ENCODE data around the gene SELENOV.
A peak's percentile ranks its signal among the peaks of the same experiment; 100 is the strongest.

Gene SELENOV

GRCh38 chr19:39494661-39495060, 20.3 kb upstream of the SELENOV start:
- no peak for DNase-seq (ENCODE audit: low read depth)
- no peak for TF ChIP-seq CTCF (IDR thresholded peaks at IDR 0.05; ENCODE audit: control insufficient read depth, extremely low read depth, insufficient read depth)
- H3K4me3 ChIP-seq (ENCODE audit: low read depth, low read length), result no peak overlapping the region

GRCh38 chr19:39496063-39496462, 18.9 kb upstream of the SELENOV start:
- DNase-seq (ENCODE audit: low read depth), result no peak
- no peak overlapping the region for H3K4me3 ChIP-seq (ENCODE audit: low read depth, low read length)
- no peak for TF ChIP-seq CTCF (IDR thresholded peaks at IDR 0.05; ENCODE audit: control insufficient read depth, extremely low read depth, insufficient read depth)

GRCh38 chr19:39497701-39497995, 17.3 kb upstream of the SELENOV start:
- DNase-seq (ENCODE audit: low read depth), result no peak
- TF ChIP-seq CTCF (IDR thresholded peaks at IDR 0.05; ENCODE audit: control insufficient read depth, extremely low read depth, insufficient read depth), result no peak
- no peak overlapping the region for H3K4me3 ChIP-seq (ENCODE audit: low read depth, low read length)

GRCh38 chr19:39497996-39498797, 16.7 kb upstream of the SELENOV start:
- TF ChIP-seq CTCF (IDR thresholded peaks at IDR 0.05; ENCODE audit: control insufficient read depth, extremely low read depth, insufficient read depth), result peak; percentile 32
- H3K4me3 ChIP-seq (ENCODE audit: low read depth, low read length), result no peak overlapping the region
- no peak for DNase-seq (ENCODE audit: low read depth)

- no peak for TF ChIP-seq CTCF (IDR thresholded peaks at IDR 0.05; ENCODE audit: control insufficient read depth, extremely low read depth, insufficient read depth)
- DNase-seq (ENCODE audit: low read depth), result no peak
- H3K4me3 ChIP-seq (ENCODE audit: low read depth, low read length), result no peak within 1 kb of the TSS
Observed at GRCh38 chr19:39498798-39499642, 15.9 kb upstream of the SELENOV start, which contains the start of gene DLL3. TSS of gene DLL3 (plus strand) at chr19:39498947. CDS start at chr19:39498975, 28 bp downstream.

GRCh38 chr19:39499932-39500331, 15.0 kb upstream of the SELENOV start:
- no peak for DNase-seq (ENCODE audit: low read depth)
- H3K4me3 ChIP-seq (ENCODE audit: low read depth, low read length), result no peak overlapping the region
- no peak for TF ChIP-seq CTCF (IDR thresholded peaks at IDR 0.05; ENCODE audit: control insufficient read depth, extremely low read depth, insufficient read depth)

Measured in LNCaP clone FGC (cell line).